ENCODE measurements around the gene TXNL4A. TPM values are rescaled to one million over a fixed set of nuclear protein-coding genes. Genes with fewer than 3 reads are reported as not detected.

TXNL4A gene
- total and polyA plus RNA-seq, 2 experiments from 2014 or later = 71.9 to 227 TPM

DNA sequence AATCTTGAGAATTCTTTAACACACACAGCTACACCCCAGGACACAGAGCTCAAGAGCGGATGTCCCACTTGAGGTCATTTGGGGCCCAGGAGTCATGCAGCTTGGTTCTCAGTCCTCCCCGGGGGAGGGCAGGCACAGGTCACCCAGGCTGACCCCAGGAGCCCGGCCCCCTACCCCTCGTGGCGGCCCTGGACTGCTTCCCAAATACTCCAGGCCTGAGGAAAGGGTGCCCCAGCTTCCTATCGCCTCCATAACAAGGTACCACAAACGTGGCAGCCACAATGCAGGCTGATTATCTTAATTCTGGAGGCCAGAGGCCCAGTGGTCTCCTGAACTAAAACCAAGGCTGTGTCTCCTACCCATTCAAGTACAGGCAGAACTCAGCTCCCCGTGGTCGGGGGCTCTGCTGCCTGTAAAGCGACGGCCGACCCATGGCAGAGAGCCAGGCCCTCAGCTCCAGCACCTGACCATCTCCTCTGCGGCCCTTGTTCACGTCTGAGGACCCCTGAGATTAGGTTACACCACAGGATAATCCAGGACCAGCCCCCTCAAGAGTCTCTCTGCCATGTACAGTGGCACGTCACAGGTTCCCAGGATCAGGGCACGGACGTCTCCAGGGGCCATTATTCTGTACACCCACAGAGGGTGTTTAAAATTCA lies 47.4 kb downstream of the TXNL4A start:
- no peak for TF ChIP-seq EZH2phosphoT487 (IDR thresholded peaks at IDR 0.05; ENCODE audit: low read depth, severe bottlenecking, unreplicated experiment)
- TF ChIP-seq EZH2 (IDR thresholded peaks at IDR 0.05; ENCODE audit: borderline replicate concordance) = no peak
- TF ChIP-seq, protein P1, sequence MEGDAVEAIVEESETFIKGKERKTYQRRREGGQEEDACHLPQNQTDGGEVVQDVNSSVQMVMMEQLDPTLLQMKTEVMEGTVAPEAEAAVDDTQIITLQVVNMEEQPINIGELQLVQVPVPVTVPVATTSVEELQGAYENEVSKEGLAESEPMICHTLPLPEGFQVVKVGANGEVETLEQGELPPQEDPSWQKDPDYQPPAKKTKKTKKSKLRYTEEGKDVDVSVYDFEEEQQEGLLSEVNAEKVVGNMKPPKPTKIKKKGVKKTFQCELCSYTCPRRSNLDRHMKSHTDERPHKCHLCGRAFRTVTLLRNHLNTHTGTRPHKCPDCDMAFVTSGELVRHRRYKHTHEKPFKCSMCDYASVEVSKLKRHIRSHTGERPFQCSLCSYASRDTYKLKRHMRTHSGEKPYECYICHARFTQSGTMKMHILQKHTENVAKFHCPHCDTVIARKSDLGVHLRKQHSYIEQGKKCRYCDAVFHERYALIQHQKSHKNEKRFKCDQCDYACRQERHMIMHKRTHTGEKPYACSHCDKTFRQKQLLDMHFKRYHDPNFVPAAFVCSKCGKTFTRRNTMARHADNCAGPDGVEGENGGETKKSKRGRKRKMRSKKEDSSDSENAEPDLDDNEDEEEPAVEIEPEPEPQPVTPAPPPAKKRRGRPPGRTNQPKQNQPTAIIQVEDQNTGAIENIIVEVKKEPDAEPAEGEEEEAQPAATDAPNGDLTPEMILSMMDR (IDR thresholded peaks at IDR 0.05; ENCODE audit: poor library complexity) = no peak

DNA sequence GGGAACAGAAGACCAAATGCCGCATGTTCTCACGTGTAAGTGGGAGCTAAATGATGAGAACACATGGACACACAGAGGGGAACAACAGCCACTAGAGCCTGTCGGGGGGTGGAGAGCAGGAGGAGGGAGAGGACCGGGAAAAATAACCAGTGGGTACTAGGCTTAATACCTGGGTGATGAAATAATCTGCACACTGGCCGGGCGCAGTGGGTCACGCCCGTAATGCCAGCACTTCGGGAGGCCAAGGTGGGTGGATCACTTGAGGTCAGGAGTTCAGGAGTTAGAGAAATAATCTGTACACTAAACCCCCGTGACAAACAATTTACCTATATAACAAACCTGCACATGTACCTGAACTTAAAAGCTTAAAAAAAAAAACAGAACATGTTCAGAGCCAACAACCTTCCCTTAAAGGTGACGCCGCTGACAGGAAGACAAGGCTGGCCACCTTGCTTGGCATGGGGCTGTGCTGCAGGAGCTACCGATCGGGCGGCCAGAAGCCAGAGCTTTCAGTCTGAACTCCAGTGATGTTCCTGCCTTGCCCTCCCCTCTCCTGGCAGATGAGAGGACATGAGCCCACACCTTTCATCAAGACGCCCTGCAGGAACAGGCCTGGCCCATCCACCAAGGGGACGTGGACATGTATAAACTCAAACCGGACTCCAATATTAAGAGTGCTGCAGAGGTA lies 48.1 kb downstream of the TXNL4A start:
- Histone ChIP-seq H3K27me3 (no peaks in the 10 kb centered on the region), H3K79me2 (peaks cover 80% of the 10 kb centered on the region), H3K27ac (no peak overlapping the region), H3K4me2 (no peak overlapping the region), H4K20me1 (ENCODE audit: insufficient read depth, poor library complexity, severe bottlenecking) (peaks cover 14% of the 10 kb centered on the region), H3K36me3 (replicated peaks; ENCODE audit: insufficient read depth, low read depth) (no peaks in the 10 kb centered on the region), H3K9me3 (ENCODE audit: low read depth) (no peaks in the 10 kb centered on the region), H3K4me3 (no peak overlapping the region), H3K4me1 (ENCODE audit: insufficient read depth) (peaks cover 16% of the 10 kb centered on the region), H3K9me2 (replicated peaks; ENCODE audit: insufficient read depth) (no peaks in the 10 kb centered on the region), H2AFZ (no peak overlapping the region)
- 96% methylated on average over 18 of the region's 18 CpGs for WGBS (ENCODE audit: low lambda C conversion rate, missing lambda C conversion rate)
- DNase-seq (ENCODE audit: low spot score) = no peak
- TF ChIP-seq, protein P1 (IDR thresholded peaks at IDR 0.05; ENCODE audit: poor library complexity) = no peak
- no peak for TF ChIP-seq EZH2phosphoT487 (IDR thresholded peaks at IDR 0.05; ENCODE audit: low read depth, severe bottlenecking, unreplicated experiment)
- TF ChIP-seq EZH2 (IDR thresholded peaks at IDR 0.05; ENCODE audit: borderline replicate concordance) = no peak

More for the DNA sequence above, 47.4 kb downstream of the TXNL4A start:
- H3K4me3 ChIP-seq = no peak overlapping the region
- no peak for DNase-seq (ENCODE audit: low spot score)
- H3K4me1 ChIP-seq (ENCODE audit: insufficient read depth) = peaks cover 14% of the 10 kb centered on the region
- H3K79me2 ChIP-seq = peaks cover 80% of the 10 kb centered on the region
- no peaks in the 10 kb centered on the region for H3K36me3 ChIP-seq (replicated peaks; ENCODE audit: insufficient read depth, low read depth)
- no peaks in the 10 kb centered on the region for H3K27me3 ChIP-seq
- H3K9me3 ChIP-seq (ENCODE audit: low read depth) = no peaks in the 10 kb centered on the region
- peaks cover 21% of the 10 kb centered on the region for H4K20me1 ChIP-seq (ENCODE audit: insufficient read depth, poor library complexity, severe bottlenecking)
- no peaks in the 10 kb centered on the region for H3K9me2 ChIP-seq (replicated peaks; ENCODE audit: insufficient read depth)
- no peak overlapping the region for H3K4me2 ChIP-seq
- WGBS (ENCODE audit: low lambda C conversion rate, missing lambda C conversion rate) = 91% methylated on average over 17 of the region's 17 CpGs
- no peak overlapping the region for H3K27ac ChIP-seq
- no peak overlapping the region for H2AFZ ChIP-seq

DNA sequence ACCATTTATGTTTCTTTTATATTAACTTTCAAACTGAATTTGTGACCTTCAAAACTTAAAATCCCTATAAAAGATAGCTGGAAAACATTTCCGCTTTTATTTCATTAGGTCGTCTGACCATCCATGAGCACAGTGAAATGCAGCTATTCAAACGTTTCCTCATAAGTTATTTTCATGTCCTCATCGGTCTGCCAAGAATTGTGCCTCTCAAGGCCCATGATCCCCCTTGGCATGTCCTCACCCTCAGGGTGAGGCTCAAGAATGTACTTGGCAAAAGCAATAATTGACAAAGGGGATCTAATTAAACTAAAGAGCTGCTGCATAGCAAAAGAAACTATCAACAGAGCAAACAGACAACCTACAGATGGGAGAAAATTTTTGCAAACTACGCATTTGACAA lies 49.3 kb downstream of the TXNL4A start:
- Histone ChIP-seq H3K27me3 (no peaks in the 10 kb centered on the region), H2AFZ (no peak overlapping the region), H3K4me3 (no peak overlapping the region), H3K4me2 (no peak overlapping the region), H3K9me3 (ENCODE audit: low read depth) (no peaks in the 10 kb centered on the region), H4K20me1 (ENCODE audit: insufficient read depth, poor library complexity, severe bottlenecking) (peaks cover 4% of the 10 kb centered on the region), H3K9me2 (replicated peaks; ENCODE audit: insufficient read depth) (no peaks in the 10 kb centered on the region), H3K4me1 (ENCODE audit: insufficient read depth) (peaks cover 24% of the 10 kb centered on the region), H3K36me3 (replicated peaks; ENCODE audit: insufficient read depth, low read depth) (no peaks in the 10 kb centered on the region), H3K27ac (no peak overlapping the region), H3K79me2 (peaks cover 71% of the 10 kb centered on the region)
- DNase-seq (ENCODE audit: low spot score) = no peak
- WGBS (ENCODE audit: low lambda C conversion rate, missing lambda C conversion rate) = 94% methylated on average over 5 of the region's 5 CpGs
- TF ChIP-seq, protein P1 (IDR thresholded peaks at IDR 0.05; ENCODE audit: poor library complexity) = no peak
- TF ChIP-seq EZH2phosphoT487 (IDR thresholded peaks at IDR 0.05; ENCODE audit: low read depth, severe bottlenecking, unreplicated experiment) = no peak
- no peak for TF ChIP-seq EZH2 (IDR thresholded peaks at IDR 0.05; ENCODE audit: borderline replicate concordance)

Measured in hepatocyte (in vitro differentiated cells).